ENCODE data around the gene SPO11. TPM values are rescaled to one million over a fixed set of nuclear protein-coding genes. Genes with fewer than 3 reads are reported as not detected.

SPO11 gene
- polyA plus RNA-seq, 4 donors = not detected

DNA sequence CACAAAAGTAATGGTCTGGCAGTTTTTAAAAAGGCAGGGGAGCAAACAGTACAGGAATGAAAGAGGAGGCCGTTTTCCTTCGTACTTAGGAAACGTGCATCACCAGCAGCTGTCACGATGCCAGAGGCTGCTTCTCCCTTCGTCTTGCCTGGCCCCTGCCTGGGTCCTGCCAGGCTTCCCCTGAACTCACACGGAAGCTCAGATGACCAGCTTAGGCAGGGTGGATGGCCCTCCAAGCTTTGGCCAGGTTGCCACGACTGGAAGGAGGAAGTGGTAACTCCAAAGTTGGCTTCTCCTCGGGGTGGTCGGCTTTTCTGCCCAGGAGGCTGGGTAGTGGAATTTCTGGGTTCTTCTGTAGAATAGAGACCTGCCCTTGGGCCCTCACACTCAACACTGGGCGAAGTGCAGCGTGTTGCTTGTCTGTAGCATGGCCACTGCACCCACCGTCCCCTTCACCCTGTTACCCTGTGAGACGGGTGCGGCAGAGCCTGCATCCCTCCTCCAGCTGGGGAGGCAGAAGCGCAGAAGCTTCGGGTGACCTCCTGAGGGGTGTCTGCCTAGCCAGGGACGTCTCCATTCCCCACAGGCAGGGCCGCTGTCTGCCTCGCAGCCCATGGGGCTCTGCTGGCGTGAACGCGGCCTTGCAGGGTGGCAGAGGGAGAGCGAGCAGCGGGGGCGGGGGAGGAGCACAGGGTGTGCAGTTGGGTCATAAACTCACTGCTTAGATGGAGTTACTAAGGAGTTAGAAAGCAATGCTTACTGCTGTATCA lies 43.2 kb downstream of the SPO11 start:
- DNase-seq (ENCODE audit: low read depth in 4 of 4, low spot score in 2 of 4) = no peak

- no peak for DNase-seq (ENCODE audit: low read depth in 4 of 4, low spot score in 2 of 4)
Observed at GRCh38 chr20:57374343-57374930, 44.8 kb downstream of the SPO11 start.

- DNase-seq (ENCODE audit: low read depth in 4 of 4, low spot score in 2 of 4) = no peak
Observed at GRCh38 chr20:57374931-57375651, 45.5 kb downstream of the SPO11 start.

DNA sequence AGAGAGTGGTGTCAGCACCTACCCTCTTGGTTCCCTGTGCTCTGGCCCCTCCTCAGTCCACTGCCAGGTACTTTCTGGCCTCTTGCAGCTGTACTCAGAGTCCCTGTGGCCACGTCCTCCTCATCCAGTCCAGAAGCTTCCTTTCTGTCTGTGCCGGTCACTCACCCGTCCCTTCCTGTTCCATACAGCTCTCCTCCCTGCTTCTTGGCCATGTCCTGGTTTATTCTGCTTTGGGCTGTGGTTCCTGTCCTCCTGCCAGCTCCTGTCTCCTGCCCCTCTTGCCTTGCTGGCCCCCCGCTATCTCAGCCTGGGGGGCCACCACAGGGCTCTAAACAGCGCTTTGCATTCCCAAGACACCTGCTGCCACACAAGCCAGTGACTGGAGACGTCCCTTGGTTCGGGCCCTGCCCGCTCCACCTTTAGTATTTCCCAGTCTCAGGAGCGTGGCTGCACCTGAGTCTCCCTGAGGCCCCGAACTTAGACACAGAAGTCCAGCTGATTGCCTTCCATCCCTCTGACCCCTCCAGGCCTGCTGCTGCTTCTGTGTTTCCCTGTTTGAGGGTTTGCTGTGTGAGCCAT lies 46.1 kb downstream of the SPO11 start:
- no peak for DNase-seq (ENCODE audit: low read depth in 4 of 4, low spot score in 2 of 4)

GRCh38 chr20:57377350-57377749 lies 47.7 kb downstream of the SPO11 start:
- DNase-seq (ENCODE audit: low read depth in 4 of 4, low spot score in 2 of 4) = no peak

DNA sequence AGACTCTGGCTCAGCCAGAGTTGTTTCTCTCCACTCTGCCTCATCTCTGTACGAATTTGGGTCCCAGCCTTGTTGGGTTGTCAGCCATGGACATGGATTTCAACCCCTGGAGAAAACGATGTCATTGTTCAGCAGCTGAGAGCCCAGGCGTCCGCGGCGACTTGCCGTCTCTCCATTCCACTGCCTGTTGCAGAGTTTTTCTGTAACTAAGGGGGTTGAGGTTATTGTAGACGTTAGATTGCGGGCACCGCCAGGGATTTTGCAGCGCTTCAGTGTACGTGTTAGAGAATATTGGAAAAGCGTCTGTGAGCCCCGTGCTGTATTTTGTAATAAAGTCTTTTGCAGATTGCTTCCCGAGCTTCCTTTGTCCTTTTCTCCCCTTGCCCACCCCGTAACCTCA lies 48.5 kb downstream of the SPO11 start:
- no peak for DNase-seq (ENCODE audit: low read depth in 4 of 4, low spot score in 2 of 4)

DNA sequence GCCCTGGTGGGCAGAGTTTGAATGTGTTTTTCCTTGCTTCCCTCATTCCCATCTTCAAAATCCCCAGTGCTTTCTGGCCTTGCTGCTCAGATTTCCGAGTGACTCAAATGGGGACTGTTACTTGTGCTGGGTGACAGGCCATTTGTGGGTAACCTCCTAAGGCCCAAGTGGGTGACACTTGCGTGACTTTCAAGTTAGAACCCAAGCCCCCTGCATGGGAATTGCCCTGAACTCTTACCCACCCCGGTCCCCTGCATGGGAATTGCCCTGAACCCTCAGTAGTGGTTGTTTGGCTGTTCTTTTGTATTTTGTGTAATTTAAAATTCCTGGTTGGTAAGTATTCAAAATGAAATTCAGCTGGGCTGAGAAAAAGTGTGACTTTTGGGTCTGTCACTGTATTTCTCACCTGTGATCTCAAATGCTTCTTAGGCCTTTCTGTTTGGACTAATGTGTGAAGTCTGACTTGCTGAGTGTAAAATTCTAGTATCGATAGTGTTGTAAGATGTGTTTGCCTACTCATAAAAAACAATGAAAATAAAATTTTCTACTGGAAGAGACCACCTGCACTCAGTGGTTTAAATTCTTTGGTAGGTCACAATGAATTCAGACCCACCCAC lies 49.2 kb downstream of the SPO11 start:
- no peak for DNase-seq (ENCODE audit: low read depth in 4 of 4, low spot score in 2 of 4)

DNA sequence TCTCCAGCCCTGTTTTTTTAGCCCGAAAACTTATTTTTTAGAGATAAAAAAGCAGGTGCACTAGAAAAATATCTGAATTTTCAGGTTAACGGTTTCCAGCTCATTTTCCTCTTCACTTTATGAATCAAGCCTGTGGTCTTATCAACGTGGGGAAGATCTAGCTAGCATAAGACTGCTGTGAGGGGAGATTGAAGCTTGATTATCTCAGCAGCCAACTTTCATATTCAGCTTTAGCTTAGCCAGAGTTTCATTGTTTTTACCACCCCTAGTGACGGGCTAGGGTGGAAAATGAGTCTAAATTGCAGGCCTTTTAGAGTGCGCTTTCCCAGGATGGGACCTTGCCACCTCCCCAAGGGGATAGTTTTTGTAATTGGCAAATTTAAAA lies 49.7 kb downstream of the SPO11 start:
- no peak for DNase-seq (ENCODE audit: low read depth in 4 of 4, low spot score in 2 of 4)

DNA sequence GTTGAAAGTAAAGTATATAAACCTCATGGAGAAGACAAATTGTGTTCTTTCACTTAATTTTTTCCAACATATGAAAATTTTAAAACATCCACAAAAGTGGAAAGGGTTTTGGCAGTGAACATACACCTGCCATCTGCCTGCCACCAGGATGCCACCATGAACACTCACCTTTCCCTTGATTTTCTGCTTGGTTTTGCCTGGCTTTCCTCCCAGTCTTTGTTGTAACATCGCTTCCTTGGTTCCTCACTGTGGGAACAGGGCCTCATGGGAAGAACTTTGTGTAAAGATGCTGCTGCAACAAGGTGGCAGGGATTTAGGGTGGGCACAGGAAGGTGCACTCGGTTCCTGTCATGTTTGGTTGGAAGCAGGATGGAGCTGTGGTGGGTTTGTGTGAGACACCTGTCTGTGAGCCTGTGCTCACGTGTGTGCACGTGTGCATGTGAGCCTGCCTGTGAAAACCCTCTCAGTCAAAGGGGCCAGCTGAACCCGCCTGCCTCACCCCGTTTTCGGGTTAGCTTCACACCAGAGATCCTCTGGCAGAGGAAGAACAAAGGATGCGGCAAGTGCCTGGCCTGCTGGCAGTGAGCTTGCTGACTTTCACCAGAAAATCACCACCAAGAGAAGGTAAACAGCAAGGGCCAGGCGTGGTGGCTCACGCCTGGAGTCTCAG lies 50.6 kb downstream of the SPO11 start:
- no peak for DNase-seq (ENCODE audit: low read depth in 4 of 4, low spot score in 2 of 4)

GRCh38 chr20:57381596-57382503 lies 52.2 kb downstream of the SPO11 start:
- no peak for DNase-seq (ENCODE audit: low read depth in 4 of 4, low spot score in 2 of 4)

- no peak for DNase-seq (ENCODE audit: low read depth in 4 of 4, low spot score in 2 of 4)
Observed at GRCh38 chr20:57382516-57382915, 52.9 kb downstream of the SPO11 start.

DNA sequence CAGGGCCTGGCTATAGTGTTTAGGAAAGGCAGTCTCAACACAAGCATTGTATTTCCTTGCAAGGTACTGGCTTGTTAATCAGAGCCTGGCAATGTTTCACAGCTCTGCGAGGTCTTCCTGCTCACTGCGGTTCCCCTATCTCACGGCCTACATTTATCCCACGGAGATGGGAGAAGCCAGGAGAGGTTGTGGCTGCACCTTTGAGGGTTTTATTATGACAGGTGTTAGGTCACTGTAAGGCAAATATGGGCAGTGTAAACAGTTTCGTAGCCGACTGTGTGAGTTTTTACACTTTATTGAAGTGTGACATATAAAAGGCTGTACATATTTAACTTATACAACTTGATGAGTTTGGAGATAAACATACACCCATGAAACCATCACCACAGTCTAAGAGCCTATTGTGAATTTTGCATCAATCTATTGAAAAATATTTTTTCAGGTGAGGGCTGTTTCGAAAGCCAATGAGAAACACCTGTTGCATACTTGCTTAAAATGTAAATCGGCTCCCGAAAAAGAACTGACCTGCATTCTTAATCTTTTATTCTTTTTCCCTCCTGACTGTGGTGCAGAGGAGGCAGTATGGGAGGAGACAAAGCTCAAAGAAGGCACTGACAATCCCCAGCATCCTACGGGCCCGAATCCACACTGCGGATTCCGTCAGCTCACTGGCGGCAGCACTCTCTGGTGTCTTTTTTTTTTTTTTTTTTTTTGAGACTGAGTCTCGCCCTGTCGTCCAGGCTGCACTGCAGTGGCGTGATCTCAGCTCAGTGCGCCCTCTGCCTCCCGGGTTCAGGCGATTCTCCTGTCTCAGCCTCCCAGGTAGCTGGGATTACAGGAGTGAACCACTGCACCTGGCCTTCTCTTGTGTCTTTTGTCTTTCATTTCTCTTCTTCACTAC lies 54.1 kb downstream of the SPO11 start:
- no peak for DNase-seq (ENCODE audit: low read depth in 4 of 4, low spot score in 2 of 4)

- DNase-seq (ENCODE audit: low read depth in 4 of 4, low spot score in 2 of 4) = no peak
Observed at GRCh38 chr20:57384486-57384885, 54.9 kb downstream of the SPO11 start.

- DNase-seq (ENCODE audit: low read depth in 4 of 4, low spot score in 2 of 4) = no peak
Observed at GRCh38 chr20:57384953-57385761, 55.6 kb downstream of the SPO11 start.

GRCh38 chr20:57385940-57386339 lies 56.3 kb downstream of the SPO11 start:
- DNase-seq (ENCODE audit: low read depth in 4 of 4, low spot score in 2 of 4) = no peak

DNA sequence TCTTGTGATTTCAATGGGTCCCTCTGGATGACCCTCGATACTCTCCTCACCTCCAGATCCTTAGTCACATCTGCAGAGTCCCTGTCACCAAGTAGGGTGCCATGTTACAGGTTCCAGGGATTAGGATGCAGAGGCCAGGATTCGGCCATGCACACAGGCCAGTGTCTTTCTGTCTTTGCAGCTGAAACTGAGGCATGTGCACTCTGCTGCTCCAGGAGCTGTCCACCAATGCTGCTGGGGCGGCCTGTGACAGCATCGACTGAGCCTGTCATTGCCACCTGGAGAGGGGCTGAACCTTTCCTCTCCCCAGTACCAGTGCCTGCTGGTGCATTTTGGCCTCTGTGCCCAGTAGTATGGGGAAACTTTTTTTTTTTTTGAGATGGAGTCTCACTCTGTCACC lies 57.2 kb downstream of the SPO11 start:
- no peak for DNase-seq (ENCODE audit: low read depth in 4 of 4, low spot score in 2 of 4)

GRCh38 chr20:57387463-57387862 lies 57.9 kb downstream of the SPO11 start:
- DNase-seq (ENCODE audit: low read depth in 4 of 4, low spot score in 2 of 4) = no peak

DNA sequence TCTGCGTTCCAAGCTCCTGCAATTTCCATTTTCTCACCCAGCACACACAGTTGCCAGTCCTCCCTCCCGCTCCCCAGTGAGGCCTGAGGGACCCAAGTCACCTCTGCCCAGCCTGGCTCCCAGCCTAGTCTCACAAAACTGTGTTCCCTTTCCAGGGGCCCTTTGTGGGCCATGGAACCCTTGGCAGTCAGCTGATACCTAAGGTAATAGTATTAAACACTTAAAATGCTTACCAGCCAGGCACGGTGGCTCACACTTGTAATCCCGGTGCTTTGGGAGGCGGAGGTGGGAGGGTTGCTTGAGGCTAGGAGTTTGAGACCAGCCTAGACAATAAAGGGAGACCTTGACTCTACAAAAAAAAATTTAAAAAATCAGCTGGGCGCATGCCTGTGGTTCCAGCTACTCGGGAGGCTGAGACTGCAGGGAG lies 58.4 kb downstream of the SPO11 start:
- DNase-seq (ENCODE audit: low read depth in 4 of 4, low spot score in 2 of 4) = no peak

All from left renal cortex interstitium (tissue), 4 donors.